K562 (cell line): ENCODE results near the gene PDLIM5. TPM values are rescaled to one million over a fixed set of nuclear protein-coding genes. Genes with fewer than 3 reads are reported as not detected.

Experiments used
- ATAC-seq: fragments of 200-7000 bp; cut with Tn5 transposase; 3 replicates; pipeline ENCODE4 v1.9.1; 2020; ENCODE audit warnings: moderate library complexity
- BruUV-seq: library from RNA; stranded (reverse); fragments of 400-500 nt; replicated peaks from 2 replicates; lab custom pipeline; 2021; lab: Mats Ljungman, UMichigan
- CTCF ChIA-PET: fragments of 300-600 bp; formaldehyde crosslinking; extraction: SDS; loops from one replicate; lab custom pipeline; 2021; ENCODE audit warnings: low intra/inter-chr PET ratio; lab: Yijun Ruan, JAX
- POLR2A ChIA-PET: fragments of 300-600, 350-650 bp; sonication (Branson Sonifier 250); formaldehyde crosslinking; extraction: SDS; loops from one replicate; lab custom pipeline; 2021; ENCODE audit warnings: antibody characterized with exemption, inconsistent platforms; lab: Yijun Ruan, JAX
- DNase-seq, 4 experiments: peaks; one replicate each; pipeline versions ENCODE4 v3.0.0 to v3.0.0-alpha.2; 2011 to 2018; ENCODE audit warnings: low spot score in 3 of 4, mixed read lengths in 3 of 4; ENCODE audit errors: extremely low read depth in 1 of 4
- FAIRE-seq: peaks from 2 replicates; lab custom pipeline; 2011; peaks lifted over from hg19 to GRCh38; lab: Jason Lieb, UNC
- H2AFZ ChIP-seq: 2 replicates; pipeline ENCODE4 v1.6.0; 2011; ENCODE audit warnings: low read depth, low read length, control low read depth, inconsistent platforms
- H3K27ac ChIP-seq: fragments of 200-600 bp; 3 replicates; pipeline ENCODE4 v1.8.0; 2011; ENCODE audit warnings: low read depth, mild to moderate bottlenecking, control low read depth, inconsistent platforms, low read length, moderate library complexity, mixed read lengths; ENCODE audit errors: extremely low read depth
- H3K27me3 ChIP-seq, 2 experiments: fragments of 300-600 bp in 1 of 2; 2 replicates in 1 of 2; 3 replicates in 1 of 2; pipeline versions ENCODE4 v1.6.0 to v1.8.0; 2011; ENCODE audit warnings: inconsistent platforms in 2 of 2, low read length in 2 of 2, mild to moderate bottlenecking in 1 of 2, mixed read lengths in 1 of 2, moderate library complexity in 1 of 2; ENCODE audit not compliant: control insufficient read depth in 2 of 2, insufficient read depth in 2 of 2
- H3K36me3 ChIP-seq: fragments of 300-600 bp; 3 replicates; pipeline ENCODE4 v1.8.0; 2011; ENCODE audit warnings: mild to moderate bottlenecking, low read length, inconsistent platforms; ENCODE audit not compliant: control insufficient read depth, insufficient read depth
- H3K4me1 ChIP-seq, 2 experiments: fragments of 200-600 bp in 1 of 2; replicated peaks in 1 of 2; 2 replicates in 1 of 2; 3 replicates in 1 of 2; pipeline versions ENCODE4 v1.5.1 to v1.8.0; 2011; ENCODE audit warnings: inconsistent platforms in 2 of 2, low read length in 2 of 2, mild to moderate bottlenecking in 1 of 2, mixed read lengths in 1 of 2, moderate library complexity in 1 of 2; ENCODE audit not compliant: control insufficient read depth in 2 of 2, insufficient read depth in 2 of 2
- H3K4me2 ChIP-seq: 2 replicates; pipeline ENCODE4 v1.6.1; 2011; ENCODE audit warnings: low read length, control low read depth, inconsistent platforms, mixed read lengths; ENCODE audit not compliant: insufficient read depth
- H3K4me3 ChIP-seq: fragments of 200-600 bp; sonication (generic), shearing (Covaris generic); 2 replicates; pipeline ENCODE4 v1.5.1; 2016; ENCODE audit warnings: control low read depth, inconsistent platforms
- H3K79me2 ChIP-seq: fragments of 200-600 bp; 3 replicates; pipeline ENCODE4 v1.8.0; 2011; ENCODE audit warnings: low read length, inconsistent platforms; ENCODE audit not compliant: control insufficient read depth, insufficient read depth
- H3K9ac ChIP-seq, 2 experiments: 2 replicates each; pipeline versions ENCODE4 v1.6.0 to v1.6.1; 2011; ENCODE audit warnings: low read depth in 2 of 2, low read length in 2 of 2, control low read depth in 1 of 2, inconsistent platforms in 1 of 2, mild to moderate bottlenecking in 1 of 2, mixed read lengths in 1 of 2; ENCODE audit not compliant: insufficient read depth in 1 of 2
- H3K9me1 ChIP-seq: one replicate; pipeline ENCODE4 v1.6.0; 2011; ENCODE audit warnings: inconsistent platforms, mild to moderate bottlenecking, low read length, moderate library complexity; ENCODE audit not compliant: control insufficient read depth, insufficient read depth
- H3K9me3 ChIP-seq: replicated peaks from 2 replicates; pipeline ENCODE4 v1.5.1; 2011; ENCODE audit warnings: low read depth, low read length, inconsistent platforms; ENCODE audit not compliant: control insufficient read depth, insufficient read depth
- H4K20me1 ChIP-seq: replicated peaks from 2 replicates; pipeline ENCODE4 v1.6.1; 2011; ENCODE audit warnings: low read length, inconsistent platforms, mixed read lengths; ENCODE audit not compliant: control insufficient read depth, insufficient read depth
- FOXA3 ChIP-seq, 2 experiments: fragments of 450-650 bp in 1 of 2; sonication (generic) in 1 of 2; formaldehyde crosslinking; IDR thresholded peaks in 1 of 2; conservative IDR thresholded peaks in 1 of 2; 2 replicates each; pipeline versions ENCODE4 v1.4.0 to v1.8.0; 2020 to 2022; ENCODE audit warnings: mild to moderate bottlenecking in 2 of 2, missing genetic modification reagents in 1 of 2
- HNRNPH1 ChIP-seq: fragments of 200-400 bp; formaldehyde crosslinking; optimal IDR thresholded peaks from 2 replicates; pipeline ENCODE3; 2017; ENCODE audit warnings: low read depth, mild to moderate bottlenecking, low read length, moderate library complexity
- LARP7 ChIP-seq: fragments of 450-650 bp; IDR thresholded peaks from 2 replicates; pipeline ENCODE4 v1.6.1; 2016
- NR2C2 ChIP-seq, 2 experiments: fragments of 200-800 bp in 1 of 2; sonication (Bioruptor generic) in 1 of 2; sonication (generic) in 1 of 2; formaldehyde crosslinking in 1 of 2; IDR thresholded peaks; 2 replicates each; pipeline versions ENCODE4 v1.6.1 to v1.8.0; 2016 to 2022; ENCODE audit warnings: mild to moderate bottlenecking in 1 of 2, missing compliant biosample characterization in 1 of 2, missing genetic modification characterization in 1 of 2, missing genetic modification reagents in 1 of 2
- PKNOX1 ChIP-seq: fragments of 450-650 bp; IDR thresholded peaks from 2 replicates; pipeline ENCODE4 v1.6.1; 2016
- RBFOX2 ChIP-seq: fragments of 200-400 bp; formaldehyde crosslinking; IDR thresholded peaks from 2 replicates; pipeline ENCODE4 v1.6.1; 2017; ENCODE audit warnings: low read depth, mild to moderate bottlenecking, low read length, moderate library complexity
- SMARCA5 ChIP-seq: fragments of 450-650 bp; IDR thresholded peaks from 2 replicates; pipeline ENCODE4 v1.6.1; 2016
- SREBF1 ChIP-seq: fragments of 150-350 bp; IDR thresholded peaks from 2 replicates; pipeline ENCODE4 v1.6.1; 2014; ENCODE audit warnings: antibody characterized with exemption, low read depth, low read length, borderline replicate concordance
- STAT5B ChIP-seq: fragments of 250-450 bp; sonication (Bioruptor Pico); IDR thresholded peaks from 2 replicates; pipeline ENCODE4 v1.8.0; 2021; ENCODE audit warnings: mild to moderate bottlenecking, inconsistent platforms
- UBTF ChIP-seq, 2 experiments: IDR thresholded peaks; 2 replicates each; pipeline ENCODE4 v1.6.1; 2012; ENCODE audit warnings: improper control_type of control experiment in 2 of 2, low read depth in 2 of 2, low read length in 2 of 2, borderline replicate concordance in 1 of 2
- ZC3H11A ChIP-seq: IDR thresholded peaks from 2 replicates; pipeline ENCODE4 v1.6.1; 2012; ENCODE audit warnings: low read depth, low read length, improper control_type of control experiment
- ZNF354B ChIP-seq: fragments of 250-450 bp; sonication (Bioruptor Pico); IDR thresholded peaks from 2 replicates; pipeline ENCODE4 v1.4.0; 2020
- ZNF830 ChIP-seq: fragments of 250-450 bp; sonication (Bioruptor Pico); IDR thresholded peaks from 2 replicates; pipeline ENCODE4 v1.5.0; 2021; ENCODE audit warnings: mild to moderate bottlenecking
- in situ Hi-C: fragments of 300-500 bp; cut with MboI; formaldehyde crosslinking; loops from 4 replicates; pipeline ENCODE4 v1.15.0; 2018; ENCODE audit warnings: inconsistent platforms, mixed read lengths
- intact Hi-C: fragments of 100-400 bp; cut with micrococcal nuclease; formaldehyde crosslinking; loops from 2 replicates; pipeline ENCODE4 v1.14.2; 2022
- polyA plus RNA-seq, 8 experiments: library from polyadenylated mRNA; depleted of rRNA in 4 of 8; stranded (reverse) in 5 of 8; unstranded in 3 of 8; fragments of >200 nt; fragmentation: Nextera tagmentation in 2 of 8; fragmentation: Illumina TruSeq in 1 of 8; extraction: Ambion mirVana in 2 of 8; extraction: Trizol in 1 of 8; gene quantifications; 2 replicates each; pipeline versions ENCODE4 v1.2.1 to v1.2.3, GENCODE V29; 2011 to 2014; ENCODE audit warnings: inconsistent platforms in 1 of 8, missing spikeins in 1 of 8
- total RNA-seq, 7 experiments: library from RNA; depleted of rRNA in 6 of 7; stranded (reverse); fragments of >200 nt in 6 of 7; fragmentation: Illumina TruSeq in 2 of 7; extraction: Trizol in 2 of 7; gene quantifications; 2 replicates each; pipeline versions ENCODE4 v1.2.1 to v1.2.3, GENCODE V29; 2011 to 2021; ENCODE audit warnings: low replicate concordance in 1 of 7
- TF ChIP-seq, protein P1 (sequence below): fragments of 200-800 bp; sonication (Bioruptor generic); IDR thresholded peaks from 2 replicates; pipeline ENCODE4 v1.6.1; 2017; ENCODE audit warnings: missing genetic modification characterization, missing compliant biosample characterization
- TF ChIP-seq, protein P2 (sequence below): fragments of 450-650 bp; IDR thresholded peaks from 2 replicates; pipeline ENCODE4 v1.6.1; 2018; ENCODE audit not compliant: partially characterized antibody

The PDLIM5 gene
- total and polyA plus RNA-seq, 9 of the 15 experiments (the other 6 are each of a cell fraction or from before 2014, with no cell fraction given), result 36.9 to 127 (median 62.5) TPM

GRCh38 chr4:94411296-94411695 is 40.4 kb upstream of the PDLIM5 start:
- no peaks in the 10 kb centered on the region for H3K36me3 ChIP-seq
- H2AFZ ChIP-seq, result no peak overlapping the region
- intact Hi-C loops, result no loop called here
- no TSS peak for BruUV-seq
- in situ Hi-C loops, result no loop called here
- peaks cover 4 to 22% of the 10 kb centered on the region in 2 experiments; a peak in 2 of 5 replicates for H3K4me1 ChIP-seq
- TF ChIP-seq HNRNPH1, result no peak
- no peak for TF ChIP-seq LARP7
- TF ChIP-seq FOXA3 (CRISPR knock-in tag; conservative IDR thresholded peaks at IDR 0.05 in 1 of 2, IDR thresholded peaks at IDR 0.05 in 1 of 2), result no peak
- no peak for TF ChIP-seq SREBF1
- TF ChIP-seq NR2C2 (CRISPR knock-in tag; IDR thresholded peaks at IDR 0.05), result no peak
- no peak for TF ChIP-seq NR2C2 (tag; IDR thresholded peaks at IDR 0.05)
- TF ChIP-seq UBTF (IDR thresholded peaks at IDR 0.05; ENCODE audit: borderline replicate concordance in 1 of 2, low read depth in 2 of 2, low read length in 2 of 2), result no peak
- TF ChIP-seq, protein P1, sequence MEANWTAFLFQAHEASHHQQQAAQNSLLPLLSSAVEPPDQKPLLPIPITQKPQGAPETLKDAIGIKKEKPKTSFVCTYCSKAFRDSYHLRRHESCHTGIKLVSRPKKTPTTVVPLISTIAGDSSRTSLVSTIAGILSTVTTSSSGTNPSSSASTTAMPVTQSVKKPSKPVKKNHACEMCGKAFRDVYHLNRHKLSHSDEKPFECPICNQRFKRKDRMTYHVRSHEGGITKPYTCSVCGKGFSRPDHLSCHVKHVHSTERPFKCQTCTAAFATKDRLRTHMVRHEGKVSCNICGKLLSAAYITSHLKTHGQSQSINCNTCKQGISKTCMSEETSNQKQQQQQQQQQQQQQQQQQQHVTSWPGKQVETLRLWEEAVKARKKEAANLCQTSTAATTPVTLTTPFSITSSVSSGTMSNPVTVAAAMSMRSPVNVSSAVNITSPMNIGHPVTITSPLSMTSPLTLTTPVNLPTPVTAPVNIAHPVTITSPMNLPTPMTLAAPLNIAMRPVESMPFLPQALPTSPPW (CRISPR knock-in tag), result no peak
- TF ChIP-seq SMARCA5, result no peak
- no peak for TF ChIP-seq ZNF830 (CRISPR knock-in tag)
- TF ChIP-seq, protein P2, sequence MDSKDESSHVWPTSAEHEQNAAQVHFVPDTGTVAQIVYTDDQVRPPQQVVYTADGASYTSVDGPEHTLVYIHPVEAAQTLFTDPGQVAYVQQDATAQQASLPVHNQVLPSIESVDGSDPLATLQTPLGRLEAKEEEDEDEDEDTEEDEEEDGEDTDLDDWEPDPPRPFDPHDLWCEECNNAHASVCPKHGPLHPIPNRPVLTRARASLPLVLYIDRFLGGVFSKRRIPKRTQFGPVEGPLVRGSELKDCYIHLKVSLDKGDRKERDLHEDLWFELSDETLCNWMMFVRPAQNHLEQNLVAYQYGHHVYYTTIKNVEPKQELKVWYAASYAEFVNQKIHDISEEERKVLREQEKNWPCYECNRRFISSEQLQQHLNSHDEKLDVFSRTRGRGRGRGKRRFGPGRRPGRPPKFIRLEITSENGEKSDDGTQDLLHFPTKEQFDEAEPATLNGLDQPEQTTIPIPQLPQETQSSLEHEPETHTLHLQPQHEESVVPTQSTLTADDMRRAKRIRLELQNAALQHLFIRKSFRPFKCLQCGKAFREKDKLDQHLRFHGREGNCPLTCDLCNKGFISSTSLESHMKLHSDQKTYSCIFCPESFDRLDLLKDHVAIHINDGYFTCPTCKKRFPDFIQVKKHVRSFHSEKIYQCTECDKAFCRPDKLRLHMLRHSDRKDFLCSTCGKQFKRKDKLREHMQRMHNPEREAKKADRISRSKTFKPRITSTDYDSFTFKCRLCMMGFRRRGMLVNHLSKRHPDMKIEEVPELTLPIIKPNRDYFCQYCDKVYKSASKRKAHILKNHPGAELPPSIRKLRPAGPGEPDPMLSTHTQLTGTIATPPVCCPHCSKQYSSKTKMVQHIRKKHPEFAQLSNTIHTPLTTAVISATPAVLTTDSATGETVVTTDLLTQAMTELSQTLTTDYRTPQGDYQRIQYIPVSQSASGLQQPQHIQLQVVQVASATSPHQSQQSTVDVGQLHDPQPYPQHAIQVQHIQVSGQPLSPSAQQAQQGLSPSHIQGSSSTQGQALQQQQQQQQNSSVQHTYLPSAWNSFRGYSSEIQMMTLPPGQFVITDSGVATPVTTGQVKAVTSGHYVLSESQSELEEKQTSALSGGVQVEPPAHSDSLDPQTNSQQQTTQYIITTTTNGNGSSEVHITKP, result no peak
- TF ChIP-seq PKNOX1, result no peak
- TF ChIP-seq RBFOX2, result no peak
- no peak for TF ChIP-seq ZC3H11A
- TF ChIP-seq STAT5B, result no peak
- no peak for TF ChIP-seq ZNF354B (CRISPR knock-in tag)
- H4K20me1 ChIP-seq, result no peaks in the 10 kb centered on the region
- no peak overlapping the region for H3K27ac ChIP-seq
- ChIA-PET CTCF (no interaction called here), POLR2A (interaction anchor here (1.2 kb wide), 1 partner anchor 11 kb away, joined by 3 read pairs; no protein-coding TSS in a partner anchor)
- no peak overlapping the region for H3K4me2 ChIP-seq
- H3K9me3 ChIP-seq, result no peaks in the 10 kb centered on the region
- no peak for FAIRE-seq
- no peaks in the 10 kb centered on the region for H3K9me1 ChIP-seq
- H3K4me3 ChIP-seq, result no peak overlapping the region
- no peak for ATAC-seq
- H3K9ac ChIP-seq, result no peak overlapping the region
- no peak for DNase-seq
- H3K27me3 ChIP-seq, result no peaks in the 10 kb centered on the region
- no peaks in the 10 kb centered on the region for H3K79me2 ChIP-seq
